ENCODE results near the gene CHP1.
"Not testable (repeated sequence)": the region's sequence is repeated elsewhere in the genome, so short reads cannot be mapped to it uniquely, and the experiment has no call there.

DNA sequence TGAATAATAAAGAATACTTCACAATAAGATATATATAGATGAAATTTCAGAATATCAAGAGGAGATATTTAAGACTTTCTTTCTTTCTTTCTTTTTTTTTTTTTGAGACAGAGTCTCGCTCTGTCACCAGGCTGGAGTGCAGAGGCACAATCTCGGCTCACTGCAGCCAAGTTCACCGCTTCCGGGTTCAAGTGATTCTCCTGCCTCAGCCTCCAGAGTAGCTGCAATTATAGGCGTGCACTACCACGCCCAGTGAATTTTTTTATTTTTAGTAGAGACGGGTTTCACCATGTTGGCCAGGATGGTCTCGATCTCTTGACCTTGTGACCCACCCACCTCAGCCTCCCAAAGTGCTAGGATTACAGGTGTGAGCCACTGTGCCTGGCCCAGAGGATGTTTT, 19.7 kb downstream of the CHP1 start:
- TF ChIP-seq CTCF (conservative IDR thresholded peaks at IDR 0.05; ENCODE audit: low read length); EZH2phosphoT487 (IDR thresholded peaks at IDR 0.05; ENCODE audit: borderline replicate concordance): not testable (repeated sequence)
